ENCODE results near the gene TESK2. TPM values are rescaled to one million over a fixed set of nuclear protein-coding genes. Genes with fewer than 3 reads are reported as not detected.

Gene TESK2, protein sequence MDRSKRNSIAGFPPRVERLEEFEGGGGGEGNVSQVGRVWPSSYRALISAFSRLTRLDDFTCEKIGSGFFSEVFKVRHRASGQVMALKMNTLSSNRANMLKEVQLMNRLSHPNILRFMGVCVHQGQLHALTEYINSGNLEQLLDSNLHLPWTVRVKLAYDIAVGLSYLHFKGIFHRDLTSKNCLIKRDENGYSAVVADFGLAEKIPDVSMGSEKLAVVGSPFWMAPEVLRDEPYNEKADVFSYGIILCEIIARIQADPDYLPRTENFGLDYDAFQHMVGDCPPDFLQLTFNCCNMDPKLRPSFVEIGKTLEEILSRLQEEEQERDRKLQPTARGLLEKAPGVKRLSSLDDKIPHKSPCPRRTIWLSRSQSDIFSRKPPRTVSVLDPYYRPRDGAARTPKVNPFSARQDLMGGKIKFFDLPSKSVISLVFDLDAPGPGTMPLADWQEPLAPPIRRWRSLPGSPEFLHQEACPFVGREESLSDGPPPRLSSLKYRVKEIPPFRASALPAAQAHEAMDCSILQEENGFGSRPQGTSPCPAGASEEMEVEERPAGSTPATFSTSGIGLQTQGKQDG
- total RNA-seq (1 to 10 TPM; 1.9 to 3.6 (median 2.6) TPM), polyA plus RNA-seq (1 to 10 TPM; 1.5 to 3.2 TPM)

- Histone ChIP-seq H3K4me1 (peaks cover 0 to 3% (median 0%) of the 10 kb centered on the region in 3 donors), H3K27me3 (no peaks in the 10 kb centered on the region), H3K9me3 (no peaks in the 10 kb centered on the region), H3K4me3 (peak within 1 kb of the TSS; percentile 75 to 97 (median 87)), H3K36me3 (no peaks in the 10 kb centered on the region), H3K27ac (peak within 1 kb of the TSS; percentile 74 to 87 (median 78))
- no peak for TF ChIP-seq CTCF (IDR thresholded peaks at IDR 0.05)
- WGBS, 2 donors, result 0 to 1% methylated on average over 58 to 64 of the region's 64 CpGs
- ATAC-seq (peak; percentile 92 to 97 (median 93)), DNase-seq (peak; percentile 97 to 99 (median 98)), FAIRE-seq (peak; percentile 99)
- intact Hi-C loops (cut with DNase I), result loop anchor here in 2 of 3 donors (5.0 kb wide), 2 partner anchors 129 to 474 kb away; no protein-coding TSS in a partner anchor
These were observed at the start of gene TESK2 for GRCh38 chr1:45490626-45491486. Gene TESK2 (minus strand): TSS chr1:45491163. CDS start chr1:45457785, 33,378 bp downstream.

DNA sequence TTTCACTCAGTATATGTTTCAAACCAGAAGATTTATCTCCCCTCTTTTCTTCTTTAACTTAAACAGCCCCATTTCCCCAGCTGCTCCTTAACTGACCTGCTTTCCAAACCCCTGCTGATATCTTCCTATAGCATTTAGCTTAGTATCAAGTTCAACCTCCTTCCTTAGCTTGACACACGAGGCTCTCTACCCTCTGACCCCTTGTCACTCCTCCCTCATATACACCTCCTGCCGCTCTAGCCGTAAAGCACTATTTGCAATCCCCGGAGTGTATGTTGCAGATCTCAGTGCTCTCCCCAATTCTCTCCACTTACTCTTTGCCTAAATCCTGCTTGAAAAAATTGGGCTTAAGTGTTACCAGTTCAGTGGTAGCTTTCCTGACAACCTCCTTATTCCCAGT is 45.9 kb upstream of the TESK2 start:
- H3K27ac ChIP-seq, result no peak overlapping the region
- WGBS, 2 donors, result 67 to 73% methylated on average over 4 of the region's 4 CpGs
- no peaks in the 10 kb centered on the region for H3K9me3 ChIP-seq
- H3K4me3 ChIP-seq, result no peak overlapping the region
- no peaks in the 10 kb centered on the region for H3K36me3 ChIP-seq
- TF ChIP-seq CTCF (IDR thresholded peaks at IDR 0.05), result no peak
- FAIRE-seq (no peak), ATAC-seq (no peak), DNase-seq (no peak)
- H3K27me3 ChIP-seq, result no peaks in the 10 kb centered on the region
- no peaks in the 10 kb centered on the region for H3K4me1 ChIP-seq
- intact Hi-C loops (cut with DNase I), result no loop called here

- H3K36me3 ChIP-seq, result no peaks in the 10 kb centered on the region
- H3K9me3 ChIP-seq, result no peaks in the 10 kb centered on the region
- DNase-seq (no peak), FAIRE-seq (no peak), ATAC-seq (no peak)
- WGBS, 2 donors, result 60 to 63% methylated on average over 6 of the region's 6 CpGs
- H3K27me3 ChIP-seq, result no peaks in the 10 kb centered on the region
- no peak overlapping the region for H3K27ac ChIP-seq
- TF ChIP-seq CTCF (IDR thresholded peaks at IDR 0.05), result no peak
- H3K4me3 ChIP-seq, result no peak overlapping the region
- intact Hi-C loops (cut with DNase I), result no loop called here
- H3K4me1 ChIP-seq, result no peaks in the 10 kb centered on the region
These were observed 45.2 kb upstream of the TESK2 start for GRCh38 chr1:45535988-45536766.

GRCh38 chr1:45531873-45532272 is 40.9 kb upstream of the TESK2 start:
- Histone ChIP-seq H3K4me1 (no peaks in the 10 kb centered on the region), H3K27ac (no peak overlapping the region), H3K27me3 (no peaks in the 10 kb centered on the region), H3K9me3 (no peaks in the 10 kb centered on the region), H3K4me3 (no peak overlapping the region), H3K36me3 (no peaks in the 10 kb centered on the region)
- ATAC-seq (no peak), FAIRE-seq (no peak), DNase-seq (no peak)
- intact Hi-C loops (cut with DNase I), result no loop called here
- no peak for TF ChIP-seq CTCF (IDR thresholded peaks at IDR 0.05)
- 79 to 85% methylated on average over 5 of the region's 5 CpGs for WGBS, 2 donors

All from pancreas (tissue), 10 donors.